Vagina (tissue), 2 donors: ENCODE measurements around the gene ANKEF1.

Experiments used
- CTCF ChIP-seq, 3 experiments: fragments of 450-650 bp in 2 of 3; fragments of 200-600 bp in 1 of 3; sonication (generic) in 1 of 3; IDR thresholded peaks; one replicate each; pipeline ENCODE4 v1.5.1; 2017 to 2019; ENCODE audit warnings: antibody characterized with exemption in 3 of 3, mild to moderate bottlenecking in 2 of 3, moderate library complexity in 2 of 3
- POLR2A ChIP-seq, 2 donors: fragments of 450-650 bp; IDR thresholded peaks; one replicate each; pipeline ENCODE4 v1.6.1; 2017; ENCODE audit warnings: antibody characterized with exemption in 2 of 2, mild to moderate bottlenecking in 2 of 2, moderate library complexity in 2 of 2
- POLR2AphosphoS5 ChIP-seq, 2 donors: sonication (generic); formaldehyde crosslinking; IDR thresholded peaks; one replicate each; pipeline ENCODE4 v1.9.0; 2017; ENCODE audit warnings: antibody characterized with exemption in 2 of 2, mild to moderate bottlenecking in 2 of 2, low read depth in 1 of 2; ENCODE audit not compliant: insufficient read depth in 1 of 2

GRCh38 chr20:10006447-10007090 lies 28.2 kb upstream of the ANKEF1 start:
- TF ChIP-seq CTCF (IDR thresholded peaks at IDR 0.05), result no peak
- no peak for TF ChIP-seq POLR2AphosphoS5 (IDR thresholded peaks at IDR 0.05; ENCODE audit: insufficient read depth in 1 of 2, low read depth in 1 of 2)
- TF ChIP-seq POLR2A (IDR thresholded peaks at IDR 0.05), result no peak
